Measurements from ENCODE around the gene ETV4. TPM values are rescaled to one million over a fixed set of nuclear protein-coding genes. Genes with fewer than 3 reads are reported as not detected.

Gene ETV4
- total RNA-seq (not detected), polyA plus RNA-seq (not detected)

DNA sequence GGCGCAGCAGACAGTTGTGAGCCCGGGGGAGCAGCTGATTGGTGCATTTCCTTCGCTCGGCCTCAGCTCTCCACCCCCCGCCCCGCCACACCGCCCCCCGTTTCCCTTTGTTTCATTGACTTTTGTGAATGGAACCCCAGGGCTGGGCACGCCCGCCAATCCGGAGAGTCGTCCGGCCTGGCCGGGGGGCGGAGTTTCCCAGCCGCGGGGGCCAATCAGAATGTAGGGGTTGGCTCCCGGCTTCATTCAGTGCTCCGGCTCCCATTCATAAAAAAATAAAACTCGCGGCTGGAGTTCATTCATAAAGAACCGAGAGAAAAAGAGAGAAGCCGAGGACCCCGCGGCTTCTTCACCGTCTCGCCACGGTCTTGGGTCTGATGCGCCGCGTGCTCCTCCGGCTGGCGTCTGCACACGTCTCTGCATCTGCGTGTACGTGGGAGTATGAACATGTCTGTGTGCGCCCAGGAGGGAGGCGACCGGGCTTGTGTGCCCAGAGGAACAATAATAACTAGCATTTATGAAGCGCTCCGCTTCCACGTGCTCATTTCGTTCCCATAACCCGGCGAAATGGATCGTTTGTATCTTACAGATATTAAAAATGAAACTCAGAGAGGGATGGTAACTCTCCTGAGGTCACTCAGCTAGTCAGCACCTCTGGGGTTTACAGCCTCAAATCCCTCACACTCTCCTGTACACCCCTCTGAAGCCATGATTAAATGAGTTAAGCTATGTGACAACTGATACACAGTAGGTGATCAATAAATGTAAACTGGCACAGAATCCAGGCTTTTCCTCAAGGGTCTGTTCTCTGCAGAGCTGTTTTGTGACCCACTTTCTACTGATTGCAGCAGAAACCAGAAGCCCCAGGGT lies at the start of gene ETV4:
Gene ETV4, minus strand, starts transcription at position 22 of the 870 bp plus-strand sequence. CDS start 723 bp downstream, outside the sequence.
- Histone ChIP-seq H3K4me1 (ENCODE audit: control insufficient read depth, insufficient read depth, low read length, poor library complexity, severe bottlenecking) (peaks cover 26% of the 10 kb centered on the region), H3K36me3 (ENCODE audit: control insufficient read depth, insufficient read depth, low read length) (no peaks in the 10 kb centered on the region), H3K4me3 (ENCODE audit: low read depth, low read length) (peak within 1 kb of the TSS; percentile 82), H3K9me3 (ENCODE audit: control insufficient read depth in 2 of 2, low read length in 2 of 2) (no peaks in the 10 kb centered on the region), H3K27me3 (ENCODE audit: control insufficient read depth, insufficient read depth, low read length) (peaks cover 31% of the 10 kb centered on the region), H3K27ac (ENCODE audit: insufficient read depth, low read length, poor library complexity, severe bottlenecking) (no peak within 1 kb of the TSS)
- ATAC-seq (ENCODE audit: low read depth in 2 of 2) (peak; percentile 88 to 93), DNase-seq (peak; percentile 80 to 92 (median 86))
- peak within 1 kb of the TSS; percentile 53 to 94 (median 88) for H3K4me3 Mint-ChIP-seq
- H3K4me1 Mint-ChIP-seq = peaks cover 11 to 29% (median 18%) of the 10 kb centered on the region in 4 donors
- no peaks in the 10 kb centered on the region for H3K36me3 Mint-ChIP-seq
- peak within 1 kb of the TSS in 1 of 3 donors; percentile 75 for H3K27ac Mint-ChIP-seq
- peaks cover 0 to 1% (median 0%) of the 10 kb centered on the region in 7 donors for H3K9me3 Mint-ChIP-seq
- H3K27me3 Mint-ChIP-seq = peaks cover 50% of the 10 kb centered on the region

DNA sequence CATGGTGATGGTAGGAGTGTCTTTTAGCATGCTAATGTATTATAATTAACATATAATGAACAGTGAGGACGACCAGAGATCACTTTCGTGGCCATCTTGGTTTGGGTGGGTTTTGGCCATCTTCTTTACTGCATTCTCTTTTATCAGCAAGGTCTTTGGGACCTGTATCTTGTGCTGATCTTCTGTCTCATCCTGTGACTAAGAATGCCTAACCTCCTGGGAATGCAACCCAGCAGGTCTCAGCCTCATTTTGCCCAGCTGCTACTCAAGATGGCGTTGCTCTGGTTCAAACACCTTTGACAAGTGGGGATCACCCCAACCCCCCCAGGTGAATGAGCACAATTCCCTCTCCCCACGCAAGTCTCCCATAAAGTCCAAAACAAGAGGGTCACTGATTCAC lies 49.3 kb upstream of the ETV4 start:
- H3K4me3 ChIP-seq (ENCODE audit: low read depth, low read length) = no peak overlapping the region
- Mint-ChIP-seq H3K4me1 (peaks cover 0 to 4% (median 0%) of the 10 kb centered on the region in 4 donors), H3K36me3 (no peaks in the 10 kb centered on the region), H3K27me3 (peaks cover 5% of the 10 kb centered on the region), H3K27ac (no peak overlapping the region), H3K9me3 (no peaks in the 10 kb centered on the region), H3K4me3 (no peak overlapping the region)
- no peak overlapping the region for H3K27ac ChIP-seq (ENCODE audit: insufficient read depth, low read length, poor library complexity, severe bottlenecking)
- no peaks in the 10 kb centered on the region for H3K36me3 ChIP-seq (ENCODE audit: control insufficient read depth, insufficient read depth, low read length)
- no peaks in the 10 kb centered on the region for H3K27me3 ChIP-seq (ENCODE audit: control insufficient read depth, insufficient read depth, low read length)
- ATAC-seq (ENCODE audit: low read depth in 2 of 2) = no peak
- H3K4me1 ChIP-seq (ENCODE audit: control insufficient read depth, insufficient read depth, low read length, poor library complexity, severe bottlenecking) = no peaks in the 10 kb centered on the region
- H3K9me3 ChIP-seq (ENCODE audit: control insufficient read depth in 2 of 2, low read length in 2 of 2) = no peaks in the 10 kb centered on the region
- no peak for DNase-seq

DNA sequence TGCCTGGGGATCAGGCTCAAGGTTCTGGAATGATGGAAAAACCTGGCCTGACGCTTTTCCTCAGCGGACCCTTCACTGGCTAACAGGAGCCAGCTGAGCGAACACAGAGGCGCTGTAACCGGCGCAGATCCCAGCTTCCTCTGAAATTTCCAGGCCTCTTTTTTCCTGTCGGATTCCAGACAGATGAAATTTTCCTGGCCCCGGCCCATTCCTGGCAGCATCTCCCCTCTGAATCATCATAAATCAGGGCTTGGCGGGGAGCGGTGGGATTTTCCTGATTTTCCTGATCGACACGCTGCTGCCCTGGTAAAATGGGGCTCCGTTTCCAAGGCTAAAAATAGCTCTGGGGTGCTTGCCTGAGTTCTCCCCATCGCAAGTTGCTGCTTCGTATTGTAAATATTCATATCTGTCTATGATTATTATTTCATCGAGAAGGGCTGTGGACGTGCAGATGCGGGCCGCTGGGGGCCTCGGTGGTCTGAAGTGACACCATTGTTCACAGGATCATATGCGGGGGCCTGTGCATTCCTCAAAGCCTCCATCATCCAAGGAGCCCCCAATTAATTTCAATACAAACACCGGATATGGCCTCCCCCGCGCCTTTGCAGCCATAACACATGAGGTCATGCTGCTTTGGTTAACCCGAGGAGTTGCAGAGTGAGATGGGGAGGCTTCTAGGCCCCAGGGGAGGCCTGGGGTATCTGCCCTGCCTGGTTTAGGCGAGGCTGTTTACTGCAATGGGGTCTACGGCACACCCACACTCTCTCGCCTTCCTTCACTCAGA lies 45.8 kb upstream of the ETV4 start:
- H3K27me3 ChIP-seq (ENCODE audit: control insufficient read depth, insufficient read depth, low read length) = no peaks in the 10 kb centered on the region
- Mint-ChIP-seq H3K27ac (no peak overlapping the region), H3K9me3 (no peaks in the 10 kb centered on the region), H3K4me1 (peaks cover 0 to 4% (median 0%) of the 10 kb centered on the region in 4 donors), H3K4me3 (no peak overlapping the region), H3K36me3 (no peaks in the 10 kb centered on the region), H3K27me3 (no peaks in the 10 kb centered on the region)
- no peak overlapping the region for H3K4me3 ChIP-seq (ENCODE audit: low read depth, low read length)
- ATAC-seq (ENCODE audit: low read depth in 2 of 2) (no peak), DNase-seq (no peak)
- H3K4me1 ChIP-seq (ENCODE audit: control insufficient read depth, insufficient read depth, low read length, poor library complexity, severe bottlenecking) = no peaks in the 10 kb centered on the region
- H3K36me3 ChIP-seq (ENCODE audit: control insufficient read depth, insufficient read depth, low read length) = no peaks in the 10 kb centered on the region
- no peak overlapping the region for H3K27ac ChIP-seq (ENCODE audit: insufficient read depth, low read length, poor library complexity, severe bottlenecking)
- no peaks in the 10 kb centered on the region for H3K9me3 ChIP-seq (ENCODE audit: control insufficient read depth in 2 of 2, low read length in 2 of 2)

DNA sequence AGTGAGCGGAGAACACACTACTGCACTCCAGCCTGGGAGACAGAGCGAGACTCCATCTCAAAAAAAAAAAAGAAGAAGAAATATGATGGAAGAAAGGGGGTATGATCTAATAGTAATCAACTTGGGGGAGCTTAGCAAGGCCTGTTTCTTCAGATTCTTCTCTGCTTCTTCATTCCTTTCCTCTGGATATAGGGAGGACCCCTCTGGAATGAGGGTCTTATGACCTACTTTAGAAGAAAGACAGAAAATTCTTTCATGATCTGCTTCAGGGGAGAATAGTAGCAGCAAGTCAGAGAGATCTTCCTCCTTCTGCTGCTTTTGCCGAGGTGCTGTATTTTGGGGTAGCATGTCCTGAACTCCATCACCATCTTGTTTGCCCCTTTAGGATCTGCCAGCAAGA lies 44.9 kb upstream of the ETV4 start:
- Mint-ChIP-seq H3K36me3 (no peaks in the 10 kb centered on the region), H3K27me3 (no peaks in the 10 kb centered on the region), H3K4me3 (no peak overlapping the region), H3K9me3 (no peaks in the 10 kb centered on the region), H3K27ac (no peak overlapping the region), H3K4me1 (peaks cover 0 to 4% (median 0%) of the 10 kb centered on the region in 4 donors)
- Histone ChIP-seq H3K27me3 (ENCODE audit: control insufficient read depth, insufficient read depth, low read length) (no peaks in the 10 kb centered on the region), H3K4me3 (ENCODE audit: low read depth, low read length) (no peak overlapping the region), H3K9me3 (ENCODE audit: control insufficient read depth in 2 of 2, low read length in 2 of 2) (no peaks in the 10 kb centered on the region), H3K27ac (ENCODE audit: insufficient read depth, low read length, poor library complexity, severe bottlenecking) (no peak overlapping the region), H3K4me1 (ENCODE audit: control insufficient read depth, insufficient read depth, low read length, poor library complexity, severe bottlenecking) (no peaks in the 10 kb centered on the region), H3K36me3 (ENCODE audit: control insufficient read depth, insufficient read depth, low read length) (no peaks in the 10 kb centered on the region)
- DNase-seq = no peak
- no peak for ATAC-seq (ENCODE audit: low read depth in 2 of 2)

DNA sequence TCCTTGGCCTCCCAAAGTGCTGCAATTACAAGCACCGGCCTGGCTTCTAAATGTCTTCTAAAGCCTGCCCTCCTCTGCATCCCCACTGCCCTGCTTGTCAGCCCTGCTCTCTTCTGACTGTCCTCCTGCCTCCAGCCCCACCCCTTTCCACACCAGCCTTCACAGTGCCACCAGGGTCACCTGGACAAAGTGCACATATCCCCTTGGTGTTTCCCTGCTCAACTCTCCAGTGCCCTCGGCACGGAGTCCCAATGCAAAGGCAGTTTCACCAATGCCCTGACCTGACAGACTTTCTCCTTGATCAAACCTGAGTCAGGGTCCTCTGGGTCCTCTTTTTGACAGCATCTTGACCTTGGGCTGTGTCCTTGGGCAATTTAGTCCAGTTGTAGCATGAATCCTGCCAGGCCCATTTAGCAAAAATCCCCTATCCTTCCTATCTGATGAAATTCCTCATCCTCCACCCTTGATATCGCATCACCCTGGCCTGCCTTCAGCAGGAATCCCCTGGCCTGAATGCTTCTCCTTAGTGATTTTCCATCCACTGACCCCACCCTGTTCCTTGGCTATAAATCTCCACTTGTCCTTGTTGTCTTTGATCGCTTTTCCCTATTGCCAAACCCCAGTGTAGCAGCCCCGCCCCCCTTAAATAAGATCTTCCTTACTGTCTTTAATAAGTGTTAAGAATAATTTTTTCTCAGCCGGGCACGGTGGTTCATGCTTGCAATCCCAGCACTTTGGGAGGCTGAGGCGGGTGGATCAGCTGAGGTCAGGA lies 42.7 kb upstream of the ETV4 start:
- Histone ChIP-seq H3K27ac (ENCODE audit: insufficient read depth, low read length, poor library complexity, severe bottlenecking) (no peak overlapping the region), H3K9me3 (ENCODE audit: control insufficient read depth in 2 of 2, low read length in 2 of 2) (no peaks in the 10 kb centered on the region), H3K4me1 (ENCODE audit: control insufficient read depth, insufficient read depth, low read length, poor library complexity, severe bottlenecking) (no peaks in the 10 kb centered on the region), H3K4me3 (ENCODE audit: low read depth, low read length) (no peak overlapping the region), H3K27me3 (ENCODE audit: control insufficient read depth, insufficient read depth, low read length) (no peaks in the 10 kb centered on the region), H3K36me3 (ENCODE audit: control insufficient read depth, insufficient read depth, low read length) (no peaks in the 10 kb centered on the region)
- no peaks in the 10 kb centered on the region for H3K9me3 Mint-ChIP-seq
- no peaks in the 10 kb centered on the region for H3K36me3 Mint-ChIP-seq
- peaks cover 3% of the 10 kb centered on the region for H3K27me3 Mint-ChIP-seq
- H3K27ac Mint-ChIP-seq = peak overlapping the region in 1 of 3 donors; percentile 58
- no peak overlapping the region for H3K4me3 Mint-ChIP-seq
- H3K4me1 Mint-ChIP-seq = no peaks in the 10 kb centered on the region
- ATAC-seq (ENCODE audit: low read depth in 2 of 2) (no peak), DNase-seq (no peak)

- Mint-ChIP-seq H3K4me1 (no peaks in the 10 kb centered on the region), H3K4me3 (no peak overlapping the region)
These were observed 42.0 kb upstream of the ETV4 start for GRCh38 chr17:43588121-43588520.

DNA sequence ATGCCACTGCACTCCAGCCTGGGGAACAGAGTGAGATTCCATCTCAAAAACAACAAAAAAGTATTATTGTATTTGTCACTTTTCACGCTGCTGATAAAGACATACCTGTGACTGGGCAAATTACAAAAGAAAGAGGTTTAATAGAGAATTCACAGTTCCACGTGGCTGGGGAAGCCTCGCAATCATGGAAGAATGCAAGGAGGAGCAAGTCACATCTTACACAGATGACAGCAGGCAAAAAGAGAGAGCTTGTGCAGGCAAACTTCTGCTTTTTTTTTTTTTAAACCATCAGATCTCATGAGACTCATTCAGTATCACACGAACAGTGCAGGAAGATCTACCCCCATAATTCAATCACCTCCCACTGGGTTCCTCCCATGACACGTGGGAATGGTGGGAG lies 41.5 kb upstream of the ETV4 start:
- Histone ChIP-seq H3K4me1 (ENCODE audit: control insufficient read depth, insufficient read depth, low read length, poor library complexity, severe bottlenecking) (no peaks in the 10 kb centered on the region), H3K27ac (ENCODE audit: insufficient read depth, low read length, poor library complexity, severe bottlenecking) (no peak overlapping the region), H3K36me3 (ENCODE audit: control insufficient read depth, insufficient read depth, low read length) (no peaks in the 10 kb centered on the region), H3K9me3 (ENCODE audit: control insufficient read depth in 2 of 2, low read length in 2 of 2) (no peaks in the 10 kb centered on the region), H3K4me3 (ENCODE audit: low read depth, low read length) (no peak overlapping the region), H3K27me3 (ENCODE audit: control insufficient read depth, insufficient read depth, low read length) (no peaks in the 10 kb centered on the region)
- Mint-ChIP-seq H3K4me1 (no peaks in the 10 kb centered on the region), H3K27ac (no peak overlapping the region), H3K4me3 (no peak overlapping the region), H3K36me3 (no peaks in the 10 kb centered on the region), H3K9me3 (no peaks in the 10 kb centered on the region), H3K27me3 (peaks cover 12% of the 10 kb centered on the region)
- ATAC-seq (ENCODE audit: low read depth in 2 of 2) (no peak), DNase-seq (no peak)

More at GRCh38 chr17:43588121-43588520, 42.0 kb upstream of the ETV4 start:
- Mint-ChIP-seq H3K27ac (no peak overlapping the region), H3K27me3 (peaks cover 10% of the 10 kb centered on the region), H3K36me3 (no peaks in the 10 kb centered on the region), H3K9me3 (no peaks in the 10 kb centered on the region)
- Histone ChIP-seq H3K4me1 (ENCODE audit: control insufficient read depth, insufficient read depth, low read length, poor library complexity, severe bottlenecking) (no peaks in the 10 kb centered on the region), H3K9me3 (ENCODE audit: control insufficient read depth in 2 of 2, low read length in 2 of 2) (no peaks in the 10 kb centered on the region), H3K36me3 (ENCODE audit: control insufficient read depth, insufficient read depth, low read length) (no peaks in the 10 kb centered on the region), H3K27ac (ENCODE audit: insufficient read depth, low read length, poor library complexity, severe bottlenecking) (no peak overlapping the region), H3K4me3 (ENCODE audit: low read depth, low read length) (no peak overlapping the region), H3K27me3 (ENCODE audit: control insufficient read depth, insufficient read depth, low read length) (no peaks in the 10 kb centered on the region)
- ATAC-seq (ENCODE audit: low read depth in 2 of 2) = no peak
- no peak for DNase-seq

Measured in CD4-positive, CD25-positive, alpha-beta regulatory T cell (primary cell).